HG03135 (cell line): Measurements from ENCODE around the gene MRPL27.
"Not testable (repeated sequence)": the region's sequence is repeated elsewhere in the genome, so short reads cannot be mapped to it uniquely, and the experiment has no call there.

Experiments used
- ATAC-seq: cut with Tn5 transposase; IDR thresholded peaks from one replicate; pipeline ENCODE4 v1.9.1; 2021; ENCODE audit warnings: mild to moderate bottlenecking, moderate library complexity; ENCODE audit not compliant: unreplicated experiment

MRPL27 gene

DNA sequence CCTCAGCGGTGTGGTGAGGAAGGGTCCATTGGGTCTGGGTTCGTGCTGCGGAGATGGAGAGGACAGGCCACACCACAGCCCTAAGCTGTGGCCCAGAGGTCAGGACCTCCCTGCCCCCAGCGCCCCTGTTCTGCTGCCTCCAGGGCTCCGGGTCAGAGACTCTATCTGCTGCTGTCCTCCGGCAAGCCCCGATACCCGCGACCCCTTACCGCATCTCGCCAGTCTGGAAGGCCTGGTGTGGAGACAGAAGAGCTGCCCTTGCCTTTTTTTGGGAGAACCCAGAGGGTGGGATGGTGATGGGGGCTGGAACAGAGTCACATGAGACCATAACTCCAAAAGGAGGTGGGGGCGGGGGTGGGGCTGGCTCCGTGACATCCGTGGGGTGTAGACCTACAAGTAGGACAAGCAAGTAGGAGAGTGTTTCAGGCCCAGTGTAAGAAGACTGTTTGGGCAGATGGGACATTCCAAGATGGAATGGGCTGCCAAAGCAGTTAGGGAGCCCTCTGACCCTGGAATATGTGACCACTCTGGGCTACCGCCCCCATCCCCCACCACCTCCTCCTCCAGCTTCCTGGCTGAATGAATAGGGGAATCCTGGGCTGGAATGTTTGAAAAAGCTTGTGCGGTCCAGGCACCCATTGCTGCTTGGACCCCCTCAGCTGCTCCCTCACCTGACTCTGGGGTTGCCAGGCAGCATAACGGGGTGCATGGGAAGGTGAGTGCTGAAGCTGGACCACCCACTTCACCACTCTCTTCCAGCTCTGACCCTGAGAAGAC, 25.7 kb downstream of the MRPL27 start:
- no peak for ATAC-seq

DNA sequence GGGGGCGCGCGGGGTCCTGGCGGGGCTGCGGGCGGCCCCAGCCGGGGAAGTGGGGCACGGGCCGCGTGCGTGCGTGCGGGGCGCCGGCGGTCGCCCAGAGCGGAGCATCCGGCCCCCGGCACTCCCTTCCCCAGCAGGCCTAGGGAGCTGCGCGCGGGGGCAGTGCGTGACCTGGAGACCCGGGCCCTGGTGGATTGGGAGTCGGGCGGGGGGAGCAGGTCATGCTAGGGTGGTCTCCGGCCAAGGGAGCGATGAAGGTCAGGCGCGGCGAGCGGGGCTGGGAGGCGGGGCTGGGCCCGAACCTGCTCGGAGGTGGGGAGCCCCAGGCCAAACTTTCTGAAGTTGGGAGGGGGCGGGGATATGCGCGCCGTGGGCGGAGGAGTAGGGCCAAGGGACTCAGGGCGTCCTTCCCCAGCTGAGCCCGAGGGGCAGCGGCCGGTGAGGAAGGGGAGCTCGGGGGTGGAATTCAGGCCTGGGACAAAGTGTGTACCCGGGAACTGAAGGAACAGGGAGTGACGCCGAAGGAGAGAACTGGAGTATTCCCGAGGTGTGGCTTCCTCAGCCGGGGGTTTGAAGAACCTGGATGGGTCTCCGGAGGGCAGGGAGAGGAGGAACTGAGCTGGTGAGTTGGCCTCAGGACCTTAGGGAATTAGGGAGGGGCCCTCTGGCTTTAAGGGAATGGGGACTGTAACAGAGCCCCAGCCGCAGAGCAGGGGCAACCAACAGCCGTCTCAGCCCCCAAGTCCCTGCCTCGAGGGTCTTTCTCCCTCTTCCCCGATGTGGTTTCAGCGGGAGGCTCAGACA, 26.5 kb downstream of the MRPL27 start:
- ATAC-seq = peak; percentile 45

- peak; percentile 75 for ATAC-seq
These were observed 27.3 kb downstream of the MRPL27 start, which contains the start of gene XYLT2 for GRCh38 chr17:50345432-50346312. TSS of gene XYLT2 (plus strand) at chr17:50346126. CDS start at chr17:50346141, 15 bp downstream.

GRCh38 chr17:50344731-50345365, 28.1 kb downstream of the MRPL27 start:
- no peak for ATAC-seq

GRCh38 chr17:50339381-50339780, 33.6 kb downstream of the MRPL27 start:
- ATAC-seq = no peak

- no peak for ATAC-seq
These were observed 34.3 kb downstream of the MRPL27 start for GRCh38 chr17:50338645-50339044.

- ATAC-seq = no peak
These were observed 35.0 kb downstream of the MRPL27 start for GRCh38 chr17:50337956-50338355.

DNA sequence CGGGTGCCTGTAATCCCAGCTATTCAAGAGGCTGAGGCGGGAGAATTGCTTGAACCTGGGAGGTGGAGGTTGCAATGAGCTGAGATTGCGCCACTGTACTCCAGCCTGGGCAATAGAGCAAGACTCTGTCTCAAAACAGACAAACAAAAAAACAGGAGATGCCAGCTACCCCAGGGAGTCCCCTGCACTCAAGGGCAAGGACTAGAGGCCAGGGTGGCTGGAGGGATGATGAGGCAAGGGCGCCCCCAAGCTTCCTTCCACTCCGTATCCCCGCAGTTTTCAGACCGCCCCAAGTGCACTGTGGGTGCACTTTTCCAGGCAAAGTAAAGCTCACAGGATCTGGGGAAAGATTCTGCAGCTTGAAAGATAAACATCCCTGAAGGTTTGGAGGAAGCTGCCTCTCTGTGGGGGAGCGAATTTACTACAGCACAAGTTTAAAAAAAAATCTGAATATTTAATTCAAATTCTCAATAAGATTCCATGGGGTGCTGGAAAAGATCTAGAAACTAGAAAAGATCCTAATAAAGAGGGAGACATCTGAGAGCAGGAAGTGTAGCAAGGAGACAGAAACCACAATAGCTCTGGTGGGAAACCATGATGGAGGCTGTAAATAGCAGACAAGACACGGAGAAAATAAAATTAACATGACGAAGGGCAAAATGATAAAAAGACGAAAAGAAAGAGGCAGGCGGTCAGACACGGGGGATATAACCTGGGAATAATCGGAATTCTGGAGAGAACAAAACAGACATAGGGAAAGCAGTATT, 39.5 kb downstream of the MRPL27 start:
- ATAC-seq = not testable (repeated sequence)

GRCh38 chr17:50332196-50332595, 40.8 kb downstream of the MRPL27 start:
- ATAC-seq = no peak

- no peak for ATAC-seq
These were observed 41.7 kb downstream of the MRPL27 start for GRCh38 chr17:50331085-50331791.

DNA sequence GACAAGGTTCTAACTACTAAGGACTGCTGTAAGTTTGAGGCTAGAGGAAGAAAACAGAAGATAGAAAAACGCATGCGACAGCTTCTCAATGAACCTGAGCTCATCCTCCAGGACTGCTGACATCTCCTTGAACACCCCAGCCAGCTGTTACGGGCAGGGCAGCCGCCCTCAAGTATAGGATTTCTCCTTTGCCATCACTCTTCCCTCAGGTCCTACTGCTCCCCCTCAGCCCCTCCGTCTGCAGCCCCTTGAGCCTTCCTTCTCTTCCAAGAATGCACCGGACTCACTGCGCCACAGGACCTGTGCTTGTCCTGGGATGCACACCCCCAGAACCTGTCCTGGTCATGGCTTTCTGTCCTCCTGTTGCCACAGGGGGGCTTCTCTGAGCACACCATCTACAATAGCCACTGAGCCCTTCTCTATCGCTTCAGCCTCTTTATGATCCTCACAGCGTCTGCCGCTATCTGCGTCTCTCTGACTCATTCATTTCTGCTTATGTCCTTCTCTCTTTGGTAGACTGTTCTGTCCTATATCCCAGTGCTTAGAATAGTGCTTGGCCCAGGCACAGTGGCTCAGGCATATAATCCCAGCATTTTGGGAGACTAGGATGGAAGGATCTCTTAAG, 42.7 kb downstream of the MRPL27 start:
- ATAC-seq = no peak

DNA sequence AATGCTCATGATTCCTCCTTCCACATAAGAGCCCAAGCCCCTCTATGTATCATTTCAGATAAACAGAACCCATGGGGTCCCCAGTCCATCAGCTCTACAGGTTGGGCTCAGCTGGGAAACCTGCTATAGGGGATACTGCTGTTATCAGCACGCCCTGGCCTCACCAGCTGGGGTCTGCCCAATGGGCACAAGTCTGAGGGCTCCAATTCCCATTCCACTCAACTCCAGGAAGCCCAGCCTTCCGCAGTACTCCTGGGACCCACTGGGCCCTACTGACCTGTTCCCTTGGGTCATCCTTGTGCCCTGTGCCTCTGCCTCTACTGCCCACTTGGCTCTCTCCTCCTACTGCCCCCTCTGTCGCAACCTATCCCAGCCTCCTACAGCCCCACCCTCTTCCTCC, 43.3 kb downstream of the MRPL27 start:
- ATAC-seq = no peak

GRCh38 chr17:50328363-50329325, 44.3 kb downstream of the MRPL27 start:
- no peak for ATAC-seq

- ATAC-seq = no peak
These were observed 46.1 kb downstream of the MRPL27 start for GRCh38 chr17:50326831-50327364.

GRCh38 chr17:50325906-50326305, 47.1 kb downstream of the MRPL27 start:
- ATAC-seq = no peak

DNA sequence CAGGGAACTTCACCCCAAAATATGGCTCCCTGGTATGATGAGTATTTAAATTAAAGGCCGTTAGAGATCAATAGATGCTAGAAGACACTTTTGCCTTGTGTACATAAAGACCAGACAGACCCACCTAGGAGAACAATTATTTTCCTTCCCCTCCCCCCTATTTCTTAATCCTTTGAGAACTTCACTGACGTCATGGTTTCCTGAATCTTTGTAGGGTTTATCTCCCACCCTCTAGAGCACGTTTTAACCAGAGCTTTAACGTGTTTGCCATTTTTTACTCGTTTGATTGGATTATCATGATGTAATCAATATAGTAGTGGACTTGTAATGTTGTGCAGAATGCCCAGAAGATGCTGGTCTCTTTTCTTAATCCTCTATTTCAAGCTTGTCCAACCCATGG, 49.9 kb downstream of the MRPL27 start:
- no peak for ATAC-seq

DNA sequence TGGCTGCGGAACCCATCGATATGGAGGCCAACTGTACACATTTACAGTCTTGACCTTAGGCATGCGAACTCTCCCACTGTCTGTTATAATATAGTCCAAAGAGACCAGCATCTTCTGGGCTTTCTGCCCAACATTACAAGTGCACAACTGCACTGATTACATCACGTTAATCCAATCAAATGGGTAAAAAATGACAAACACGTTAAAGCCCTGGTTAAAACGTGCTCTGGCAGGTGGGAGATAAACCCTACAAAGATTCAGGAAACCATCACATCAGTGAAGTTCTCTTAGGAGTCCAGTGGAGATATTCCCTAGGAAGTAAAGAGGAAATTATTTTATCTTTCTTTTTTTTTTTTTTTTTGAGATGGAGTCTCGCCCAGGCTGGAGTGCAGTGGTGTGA, 50.7 kb downstream of the MRPL27 start:
- no peak for ATAC-seq
